Glomerular visceral epithelial cell (primary cell): ENCODE results near the gene B3GAT1.
"Not testable (repeated sequence)": the region's sequence is repeated elsewhere in the genome, so short reads cannot be mapped to it uniquely, and the experiment has no call there.

ENCODE experiments used
- DNase-seq: peaks from one replicate; pipeline ENCODE4 v3.0.0-alpha.2; 2016; ENCODE audit errors: extremely low spot score

B3GAT1 gene, protein sequence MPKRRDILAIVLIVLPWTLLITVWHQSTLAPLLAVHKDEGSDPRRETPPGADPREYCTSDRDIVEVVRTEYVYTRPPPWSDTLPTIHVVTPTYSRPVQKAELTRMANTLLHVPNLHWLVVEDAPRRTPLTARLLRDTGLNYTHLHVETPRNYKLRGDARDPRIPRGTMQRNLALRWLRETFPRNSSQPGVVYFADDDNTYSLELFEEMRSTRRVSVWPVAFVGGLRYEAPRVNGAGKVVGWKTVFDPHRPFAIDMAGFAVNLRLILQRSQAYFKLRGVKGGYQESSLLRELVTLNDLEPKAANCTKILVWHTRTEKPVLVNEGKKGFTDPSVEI

GRCh38 chr11:134412203-134413042 lies at the start of gene B3GAT1:
Gene B3GAT1, minus strand, starts transcription at chr11:134412242. Its CDS starts 24,583 bp downstream, at chr11:134387659.
- DNase-seq = no peak

- no peak for DNase-seq
Measured at GRCh38 chr11:134461621-134462020, 49.6 kb upstream of the B3GAT1 start.

GRCh38 chr11:134460881-134461280 lies 48.8 kb upstream of the B3GAT1 start:
- DNase-seq = no peak

DNA sequence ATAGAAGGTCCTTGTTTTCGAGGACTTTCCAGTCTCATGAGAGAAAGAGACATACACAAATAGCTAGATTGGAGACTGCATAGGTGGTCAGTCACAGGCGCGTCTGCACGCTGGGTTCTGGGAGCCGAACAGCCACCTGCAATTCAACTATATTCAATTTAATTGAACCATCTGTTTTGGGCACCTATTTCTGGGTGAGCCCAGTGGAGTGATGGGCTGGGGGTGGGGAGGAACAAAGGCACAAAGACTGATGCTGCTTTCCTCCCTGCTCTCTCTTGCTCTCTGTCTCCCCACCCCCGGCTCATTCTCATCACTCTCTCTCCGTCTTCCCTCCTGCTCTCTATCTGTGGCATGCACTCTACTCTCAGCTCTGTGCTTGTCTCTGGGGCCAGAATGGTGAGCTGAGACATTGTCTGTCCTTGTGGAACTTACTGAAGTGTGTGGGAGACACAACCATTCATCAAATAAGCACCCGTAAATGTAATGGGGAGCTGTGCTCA lies 48.1 kb upstream of the B3GAT1 start:
- no peak for DNase-seq

- DNase-seq = no peak
Measured at GRCh38 chr11:134459246-134460061, 47.4 kb upstream of the B3GAT1 start.

GRCh38 chr11:134457411-134458007 lies 45.5 kb upstream of the B3GAT1 start:
- DNase-seq = not testable (repeated sequence)

GRCh38 chr11:134455516-134455915 lies 43.5 kb upstream of the B3GAT1 start:
- DNase-seq = no peak

DNA sequence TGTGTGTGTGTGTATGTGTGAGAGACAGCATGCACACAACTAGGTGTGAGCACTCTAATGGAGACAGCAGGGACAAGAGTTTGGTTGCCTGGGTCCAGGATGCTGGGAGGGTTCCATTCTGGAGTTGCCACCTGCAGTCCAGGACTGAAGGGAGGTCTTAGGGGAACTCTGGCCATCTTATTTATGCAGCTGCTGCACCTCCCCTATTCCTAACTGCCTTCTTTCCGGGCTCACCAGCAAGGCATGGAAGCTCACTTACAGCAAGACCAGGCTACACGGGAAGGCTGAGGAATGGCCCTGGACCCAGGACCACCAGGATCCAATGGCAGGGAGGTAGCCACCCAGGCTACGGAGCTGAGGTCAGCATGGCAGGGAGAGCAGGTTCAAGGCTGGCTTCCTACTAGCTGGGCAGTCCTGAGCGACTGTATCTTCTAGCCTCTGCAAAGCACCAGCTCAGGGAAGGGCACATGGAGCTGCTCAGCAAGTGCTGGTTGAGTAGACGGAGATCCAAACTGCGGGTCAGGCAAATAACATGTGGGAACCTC lies 42.2 kb upstream of the B3GAT1 start:
- DNase-seq = no peak

- DNase-seq = no peak
Measured at GRCh38 chr11:134453441-134453840, 41.4 kb upstream of the B3GAT1 start.

DNA sequence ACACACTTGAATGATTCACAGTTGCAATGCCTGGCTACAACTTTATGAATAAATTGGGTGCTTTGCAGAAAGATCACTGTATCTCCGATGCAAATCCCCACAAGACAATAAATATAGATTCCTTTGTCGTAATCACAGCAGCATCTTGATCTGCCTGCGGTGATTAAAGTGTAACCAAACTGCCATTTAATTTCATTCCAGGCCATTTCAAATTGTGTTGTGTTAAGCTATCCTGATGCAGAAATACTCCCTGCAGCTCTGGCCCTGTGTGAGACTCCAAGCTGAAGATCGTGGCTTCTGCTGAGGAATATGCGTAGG lies 40.8 kb upstream of the B3GAT1 start:
- no peak for DNase-seq

GRCh38 chr11:134452026-134452837 lies 40.2 kb upstream of the B3GAT1 start:
- DNase-seq = no peak

DNA sequence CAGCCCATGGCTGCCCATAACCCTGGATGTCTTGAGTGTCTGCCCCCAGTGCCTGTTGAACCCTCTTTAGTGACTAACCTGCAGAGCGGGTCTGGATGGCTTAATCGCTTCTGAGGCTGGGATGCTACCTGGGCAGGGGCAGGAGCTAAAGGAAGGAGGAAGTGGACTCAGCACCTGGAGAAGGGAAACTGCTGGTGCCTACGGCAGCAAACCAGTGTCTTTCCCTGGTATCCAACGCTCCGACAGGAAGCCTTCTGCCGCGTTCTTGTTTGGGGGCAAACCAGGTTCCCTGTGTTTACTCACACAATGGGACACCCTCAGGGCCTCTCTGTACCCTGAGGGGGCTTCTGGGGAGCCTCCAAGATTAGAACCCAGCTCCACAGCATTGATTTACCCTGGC lies 38.1 kb upstream of the B3GAT1 start:
- DNase-seq = no peak

DNA sequence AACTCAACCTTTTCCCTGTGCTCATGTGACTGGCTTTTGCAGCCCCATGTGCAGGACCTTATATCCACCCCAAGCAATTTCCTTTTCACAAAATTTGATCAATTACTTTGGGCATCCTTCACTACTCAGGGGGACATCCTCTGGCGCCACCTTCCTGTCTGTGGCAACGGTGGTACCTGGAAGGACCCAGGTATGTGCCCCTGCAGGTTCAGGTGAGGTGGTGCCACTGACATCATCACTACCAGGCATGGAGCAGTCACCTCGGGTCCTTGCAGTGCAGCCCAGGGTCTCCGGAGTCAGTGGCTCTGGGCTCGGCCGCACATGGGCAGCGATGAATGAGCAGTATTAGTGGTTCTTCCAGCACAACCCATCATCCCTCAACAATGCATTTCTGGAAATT lies 37.7 kb upstream of the B3GAT1 start:
- no peak for DNase-seq

DNA sequence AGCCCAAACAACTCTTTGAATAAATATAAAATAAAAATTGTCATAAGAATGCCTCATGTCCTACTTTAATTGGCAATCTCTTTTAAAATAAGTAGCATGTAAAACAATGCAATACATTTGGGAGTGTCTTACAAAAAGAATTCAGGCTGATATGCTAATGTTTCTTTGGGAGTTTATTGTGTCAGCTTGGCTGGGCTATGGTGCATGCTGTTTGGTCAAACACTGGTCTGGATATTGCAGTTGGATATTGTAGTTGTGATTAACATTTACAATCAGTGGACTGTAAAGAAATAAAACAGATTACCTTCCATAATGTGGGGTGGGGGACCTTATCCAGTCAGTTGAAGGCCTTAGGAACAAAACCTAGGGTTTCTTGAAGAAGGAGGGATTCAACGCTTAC lies 37.0 kb upstream of the B3GAT1 start:
- no peak for DNase-seq

- no peak for DNase-seq
Measured at GRCh38 chr11:134447696-134448095, 35.7 kb upstream of the B3GAT1 start.

DNA sequence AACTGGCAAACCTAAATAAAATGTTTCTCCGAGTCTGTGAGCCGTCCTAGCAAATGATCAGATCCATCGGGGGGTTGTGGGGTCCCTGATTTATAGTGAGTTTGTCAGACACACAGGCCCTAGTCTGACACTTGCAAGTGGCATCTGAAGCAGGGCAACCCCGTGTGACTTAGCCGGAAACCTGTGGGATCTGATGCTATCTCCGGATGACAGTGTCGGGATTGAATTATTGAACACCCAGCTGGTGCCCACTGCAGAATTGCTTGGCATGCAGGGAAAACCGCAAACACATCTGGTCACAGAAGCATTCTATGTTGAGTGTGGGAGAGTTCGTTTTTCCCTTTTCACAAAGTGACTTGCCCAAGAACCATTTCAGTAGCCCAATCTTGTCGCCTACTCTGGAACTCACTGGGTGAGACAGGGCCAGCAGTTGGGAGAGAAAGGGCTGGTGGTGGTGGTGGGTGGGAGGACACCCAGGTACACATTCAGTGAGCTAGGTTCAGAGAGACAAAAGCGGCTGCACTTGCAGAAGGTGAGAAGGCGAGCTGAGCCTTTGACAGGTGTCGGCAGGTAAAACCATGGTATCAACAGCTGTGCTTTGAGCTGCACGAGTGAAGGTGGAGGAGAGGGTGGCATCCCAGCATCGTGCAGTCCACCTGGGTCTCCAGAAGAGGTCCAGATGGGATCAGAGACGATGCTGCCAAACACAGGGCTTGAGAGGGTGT lies 33.7 kb upstream of the B3GAT1 start:
- DNase-seq = no peak

DNA sequence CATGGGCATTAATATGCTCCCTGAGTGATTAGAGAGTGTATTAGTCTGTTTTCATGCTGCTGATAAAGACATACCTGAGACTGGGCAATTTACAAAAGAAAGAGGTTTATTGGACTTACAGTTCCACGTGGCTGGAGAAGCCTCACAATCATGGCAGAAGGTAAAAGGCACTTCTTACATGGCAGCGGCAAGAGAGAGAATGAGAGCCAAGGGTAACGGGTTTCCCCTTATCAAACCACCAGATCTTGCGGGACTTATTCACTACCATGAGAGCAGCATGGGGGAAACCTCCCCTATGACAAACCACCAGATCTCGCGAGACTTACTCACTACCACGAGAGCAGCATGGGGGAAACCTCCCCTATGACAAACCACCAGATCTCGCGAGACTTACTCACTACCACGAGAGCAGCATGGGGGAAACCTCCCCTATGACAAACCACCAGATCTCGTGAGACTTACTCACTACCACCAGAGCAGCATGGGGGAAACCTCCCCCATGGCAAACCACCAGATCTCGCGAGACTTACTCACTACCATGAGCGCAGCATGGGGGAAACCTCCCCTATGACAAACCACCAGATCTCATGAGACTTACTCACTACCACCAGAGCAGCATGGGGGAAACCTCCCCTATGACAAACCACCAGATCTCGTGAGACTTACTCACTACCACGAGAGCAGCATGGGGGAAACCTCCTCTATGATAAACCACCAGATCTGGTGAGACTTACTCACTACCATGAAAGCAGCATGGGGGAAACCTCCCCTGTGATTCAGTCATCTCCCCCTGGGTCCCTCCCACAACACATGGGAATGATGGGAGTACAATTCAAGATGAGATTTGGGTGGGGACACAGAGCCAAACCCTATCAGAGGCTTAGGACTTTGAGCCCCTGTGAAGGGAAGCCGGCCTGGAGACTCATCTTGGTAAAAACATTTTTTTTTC lies 32.4 kb upstream of the B3GAT1 start:
- DNase-seq = not testable (repeated sequence)

DNA sequence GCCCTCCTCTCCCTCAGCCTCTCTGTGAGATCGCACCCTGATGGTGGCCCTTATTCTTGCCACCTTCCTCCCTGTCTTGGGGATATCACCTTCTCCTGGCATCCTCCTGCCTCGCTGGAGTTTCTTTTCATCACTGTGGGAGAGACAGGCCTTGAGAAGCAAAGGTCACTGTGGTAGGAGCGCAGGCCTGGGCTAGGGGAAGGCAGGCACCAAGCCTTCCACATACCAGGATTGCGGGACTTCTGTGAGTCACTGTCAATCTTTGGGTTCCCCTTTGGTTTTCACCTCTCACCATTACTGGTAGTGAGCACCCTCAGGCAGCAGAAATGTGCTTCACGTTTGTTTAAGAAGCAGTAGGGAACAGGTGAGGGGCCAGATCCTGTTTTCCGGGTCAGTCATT lies 31.2 kb upstream of the B3GAT1 start:
- DNase-seq = no peak

- no peak for DNase-seq
Measured at GRCh38 chr11:134442246-134442645, 30.2 kb upstream of the B3GAT1 start.
